GM21825 (cell line): ENCODE measurements around the gene RGS12.

Source experiments
- ATAC-seq: cut with Tn5 transposase; IDR thresholded peaks from one replicate; pipeline ENCODE4 v1.9.1; 2021; ENCODE audit warnings: mild to moderate bottlenecking, moderate library complexity; ENCODE audit not compliant: unreplicated experiment

RGS12 gene

GRCh38 chr4:3254302-3255131 lies 38.3 kb upstream of the RGS12 start:
- ATAC-seq, result no peak

GRCh38 chr4:3255611-3256186 lies 37.1 kb upstream of the RGS12 start:
- no peak for ATAC-seq

GRCh38 chr4:3256230-3257102 lies 36.4 kb upstream of the RGS12 start:
- no peak for ATAC-seq

GRCh38 chr4:3257103-3257555 lies 35.7 kb upstream of the RGS12 start:
- ATAC-seq, result no peak

- ATAC-seq, result no peak
Observed at GRCh38 chr4:3257556-3258482, 35.0 kb upstream of the RGS12 start.

- no peak for ATAC-seq
Observed at GRCh38 chr4:3261411-3262207, 31.2 kb upstream of the RGS12 start.

GRCh38 chr4:3262208-3263052 lies 30.4 kb upstream of the RGS12 start:
- ATAC-seq, result no peak

- ATAC-seq, result no peak
Observed at GRCh38 chr4:3263053-3263875, 29.6 kb upstream of the RGS12 start.

- no peak for ATAC-seq
Observed at GRCh38 chr4:3263876-3264193, 29.0 kb upstream of the RGS12 start.

- no peak for ATAC-seq
Observed at GRCh38 chr4:3266076-3266475, 26.7 kb upstream of the RGS12 start.

GRCh38 chr4:3267576-3268394 lies 25.0 kb upstream of the RGS12 start:
- ATAC-seq, result no peak

- ATAC-seq, result no peak
Observed at GRCh38 chr4:3268395-3269104, 24.3 kb upstream of the RGS12 start.

GRCh38 chr4:3269105-3269927 lies 23.5 kb upstream of the RGS12 start:
- ATAC-seq, result no peak

- ATAC-seq, result no peak
Observed at GRCh38 chr4:3269991-3270611, 22.7 kb upstream of the RGS12 start.

- no peak for ATAC-seq
Observed at GRCh38 chr4:3271131-3271530, 21.7 kb upstream of the RGS12 start.
